HepG2 (cell line): ENCODE measurements around the gene HDHD3. TPM values are rescaled to one million over a fixed set of nuclear protein-coding genes. Genes with fewer than 3 reads are reported as not detected.

Experiments
- DNMT1 ChIP-seq: sonication (generic); formaldehyde crosslinking; IDR thresholded peaks from 2 replicates; pipeline ENCODE4 v1.5.1; 2020; ENCODE audit warnings: mild to moderate bottlenecking, missing genetic modification reagents
- KAT2B ChIP-seq: fragments of 150-350 bp; IDR thresholded peaks from 2 replicates; pipeline ENCODE4 v1.6.1; 2014; ENCODE audit warnings: low read depth, low read length, borderline replicate concordance
- PLRG1 ChIP-seq: fragments of 450-650 bp; conservative IDR thresholded peaks from 2 replicates; pipeline ENCODE4 v1.6.1; 2016
- RERE ChIP-seq: IDR thresholded peaks from 2 replicates; pipeline ENCODE4 v1.6.1; 2016; ENCODE audit warnings: low read depth, missing genetic modification reagents, missing compliant biosample characterization
- REST ChIP-seq, 2 experiments: IDR thresholded peaks; 2 replicates each; pipeline ENCODE4 v1.6.1; 2011 to 2012; ENCODE audit warnings: low read length in 2 of 2, borderline replicate concordance in 1 of 2, low read depth in 1 of 2, mild to moderate bottlenecking in 1 of 2, moderate library complexity in 1 of 2
- SAFB2 ChIP-seq: sonication (generic); formaldehyde crosslinking; IDR thresholded peaks from 2 replicates; pipeline ENCODE4 v1.5.1; 2020; ENCODE audit warnings: missing genetic modification reagents, low read depth, mild to moderate bottlenecking, borderline replicate concordance
- SOX5 ChIP-seq: IDR thresholded peaks from 2 replicates; pipeline ENCODE4 v1.6.1; 2016; ENCODE audit warnings: borderline replicate concordance
- SOX6 ChIP-seq, 2 experiments: fragments of 450-650 bp in 1 of 2; sonication (generic) in 1 of 2; formaldehyde crosslinking in 1 of 2; IDR thresholded peaks; 2 replicates each; pipeline versions ENCODE4 v1.4.0 to v1.6.1; 2017 to 2020; ENCODE audit warnings: antibody characterized with exemption in 1 of 2, mild to moderate bottlenecking in 1 of 2, missing genetic modification reagents in 1 of 2
- ZNF468 ChIP-seq: sonication (generic); formaldehyde crosslinking; IDR thresholded peaks from 2 replicates; pipeline ENCODE4 v1.8.0; 2022; ENCODE audit warnings: mild to moderate bottlenecking, moderate library complexity, missing genetic modification reagents
- ZNF609 ChIP-seq: sonication (generic); formaldehyde crosslinking; IDR thresholded peaks from 2 replicates; pipeline ENCODE4 v1.4.0; 2020; ENCODE audit warnings: mild to moderate bottlenecking, missing genetic modification reagents, borderline replicate concordance
- ZNF720 ChIP-seq: sonication (generic); formaldehyde crosslinking; IDR thresholded peaks from 2 replicates; pipeline ENCODE4 v1.4.0; 2020; ENCODE audit warnings: missing genetic modification reagents
- ZNF777 ChIP-seq: sonication (generic); formaldehyde crosslinking; IDR thresholded peaks from 2 replicates; pipeline ENCODE4 v1.4.0; 2020; ENCODE audit warnings: missing genetic modification reagents
- polyA plus RNA-seq, 8 experiments: library from polyadenylated mRNA; depleted of rRNA in 3 of 8; stranded (reverse) in 7 of 8; unstranded in 1 of 8; fragments of >200 nt; fragmentation: Illumina TruSeq in 4 of 8; extraction: Trizol in 4 of 8; gene quantifications; 2 replicates each; pipeline versions ENCODE4 v1.2.1 to v1.2.3, GENCODE V29; 2011 to 2016; ENCODE audit warnings: low read depth in 4 of 8, missing spikeins in 1 of 8, mixed read lengths in 1 of 8; ENCODE audit not compliant: insufficient read depth in 1 of 8
- total RNA-seq, 5 experiments: library from RNA; depleted of rRNA; stranded (reverse); fragments of >200 nt; fragmentation: Illumina TruSeq; extraction: Trizol; gene quantifications; 2 replicates each; pipeline ENCODE4 v1.2.3, GENCODE V29; 2016; ENCODE audit warnings: low read depth in 1 of 5

Gene HDHD3
- total and polyA plus RNA-seq, 2 of the 13 experiments (the other 11 are each of a cell fraction or from before 2014, with no cell fraction given): 23.1 to 38.5 TPM

- TF ChIP-seq RERE (CRISPR knock-in tag) (0 out of 2 replicates have a peak, but pooled peaks have one; percentile 44), ZNF777 (CRISPR knock-in tag) (peak; percentile 64), SOX5 (CRISPR knock-in tag) (peak; percentile 52; the same call in 1 of the 2 replicates), ZNF609 (CRISPR knock-in tag) (peak; percentile 65), ZNF720 (CRISPR knock-in tag) (no peak), PLRG1 (no peak), SAFB2 (CRISPR knock-in tag) (no peak; the same call in 1 of the 2 replicates), SOX6 (IDR thresholded peaks at IDR 0.05) (no peak), SOX6 (CRISPR knock-in tag; IDR thresholded peaks at IDR 0.05) (peak; percentile 68), KAT2B (no peak), DNMT1 (CRISPR knock-in tag) (no peak), ZNF468 (CRISPR knock-in tag) (0 out of 2 replicates have a peak, but pooled peaks have one; percentile 64), REST (IDR thresholded peaks at IDR 0.05; ENCODE audit: borderline replicate concordance in 1 of 2, low read depth in 1 of 2, low read length in 2 of 2) (peak in 1 of 2 experiments; percentile 29; a peak in 1 of 4 replicates)
Measured at GRCh38 chr9:113340011-113340699, 36.6 kb downstream of the HDHD3 start, which contains the start of gene WDR31 (continued).
